Glutamatergic neuron (in vitro differentiated cells): ENCODE results near the gene APP. TPM values are rescaled to one million over a fixed set of nuclear protein-coding genes. Genes with fewer than 3 reads are reported as not detected.

ENCODE experiments used
- DNase-seq: peaks from one replicate; pipeline ENCODE4 v3.0.0; 2022
- H3K27ac Mint-ChIP-seq: one replicate; pipeline ENCODE4 v1.8.0; 2020; ENCODE audit warnings: mild to moderate bottlenecking, mixed read lengths, inconsistent platforms; ENCODE audit not compliant: unreplicated experiment
- H3K27me3 Mint-ChIP-seq: one replicate; pipeline ENCODE4 v1.8.0; 2020; ENCODE audit warnings: mild to moderate bottlenecking, moderate library complexity, mixed read lengths, inconsistent platforms; ENCODE audit not compliant: unreplicated experiment
- H3K36me3 Mint-ChIP-seq: one replicate; pipeline ENCODE4 v1.8.0; 2020; ENCODE audit warnings: mild to moderate bottlenecking, mixed read lengths, inconsistent platforms; ENCODE audit not compliant: unreplicated experiment
- H3K4me1 Mint-ChIP-seq: one replicate; pipeline ENCODE4 v1.8.0; 2020; ENCODE audit warnings: mild to moderate bottlenecking, low read depth, mixed read lengths, inconsistent platforms; ENCODE audit not compliant: unreplicated experiment
- H3K4me3 Mint-ChIP-seq: one replicate; pipeline ENCODE4 v1.8.0; 2020; ENCODE audit warnings: mild to moderate bottlenecking, mixed read lengths, inconsistent platforms; ENCODE audit not compliant: unreplicated experiment
- H3K9me3 Mint-ChIP-seq: one replicate; pipeline ENCODE4 v1.8.0; 2020; ENCODE audit warnings: mild to moderate bottlenecking, moderate library complexity, mixed read lengths, inconsistent platforms; ENCODE audit not compliant: unreplicated experiment
- total RNA-seq: library from RNA; stranded (reverse); fragmentation: NEBNext Ultra II Directional; extraction: Animal tissue kit (Norgen Biotek cat#: 25700); gene quantifications from one replicate; pipeline ENCODE4 v1.2.1, GENCODE V29; 2021; ENCODE audit not compliant: unreplicated experiment
- TF ChIP-seq, protein P1 (sequence below): fragments of 200-600 bp; sonication (generic); IDR thresholded peaks from one replicate; pipeline ENCODE4 v1.5.0; 2021; ENCODE audit not compliant: partially characterized antibody, unreplicated experiment

APP gene
- total RNA-seq, 1 donor from 2014 or later: 735 TPM

DNA sequence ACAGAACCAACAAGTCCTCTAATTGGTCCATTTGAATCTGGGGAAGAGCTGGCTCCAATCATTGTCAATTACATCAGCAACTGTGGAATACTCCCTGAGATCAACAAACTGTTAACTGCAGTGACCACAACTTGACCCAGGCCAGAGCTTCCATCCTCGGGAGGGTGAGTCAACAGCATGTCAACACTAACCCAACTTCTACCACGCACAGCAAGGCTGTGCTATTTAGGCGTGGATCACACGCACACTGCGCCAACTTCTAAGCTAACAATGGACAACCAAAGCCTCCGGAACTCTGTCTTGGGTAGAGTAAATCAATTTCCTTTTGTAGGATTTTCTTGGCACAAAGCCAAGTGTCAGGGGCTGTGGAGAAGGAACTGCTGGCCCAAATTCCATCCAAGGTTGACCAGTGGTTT lies 30.4 kb downstream of the APP start:
- H3K36me3 Mint-ChIP-seq: no peaks in the 10 kb centered on the region
- H3K27ac Mint-ChIP-seq: no peak overlapping the region
- peaks cover 9% of the 10 kb centered on the region for H3K4me1 Mint-ChIP-seq
- H3K9me3 Mint-ChIP-seq: peaks cover 3% of the 10 kb centered on the region
- TF ChIP-seq, protein P1, sequence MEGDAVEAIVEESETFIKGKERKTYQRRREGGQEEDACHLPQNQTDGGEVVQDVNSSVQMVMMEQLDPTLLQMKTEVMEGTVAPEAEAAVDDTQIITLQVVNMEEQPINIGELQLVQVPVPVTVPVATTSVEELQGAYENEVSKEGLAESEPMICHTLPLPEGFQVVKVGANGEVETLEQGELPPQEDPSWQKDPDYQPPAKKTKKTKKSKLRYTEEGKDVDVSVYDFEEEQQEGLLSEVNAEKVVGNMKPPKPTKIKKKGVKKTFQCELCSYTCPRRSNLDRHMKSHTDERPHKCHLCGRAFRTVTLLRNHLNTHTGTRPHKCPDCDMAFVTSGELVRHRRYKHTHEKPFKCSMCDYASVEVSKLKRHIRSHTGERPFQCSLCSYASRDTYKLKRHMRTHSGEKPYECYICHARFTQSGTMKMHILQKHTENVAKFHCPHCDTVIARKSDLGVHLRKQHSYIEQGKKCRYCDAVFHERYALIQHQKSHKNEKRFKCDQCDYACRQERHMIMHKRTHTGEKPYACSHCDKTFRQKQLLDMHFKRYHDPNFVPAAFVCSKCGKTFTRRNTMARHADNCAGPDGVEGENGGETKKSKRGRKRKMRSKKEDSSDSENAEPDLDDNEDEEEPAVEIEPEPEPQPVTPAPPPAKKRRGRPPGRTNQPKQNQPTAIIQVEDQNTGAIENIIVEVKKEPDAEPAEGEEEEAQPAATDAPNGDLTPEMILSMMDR: no peak
- H3K4me3 Mint-ChIP-seq: no peak overlapping the region
- no peak for DNase-seq
- H3K27me3 Mint-ChIP-seq: peaks cover 1% of the 10 kb centered on the region

- Mint-ChIP-seq H3K27me3 (peaks cover 1% of the 10 kb centered on the region), H3K9me3 (peaks cover 3% of the 10 kb centered on the region), H3K4me1 (peaks cover 5% of the 10 kb centered on the region), H3K4me3 (no peak overlapping the region), H3K27ac (peak overlapping the region; percentile 28), H3K36me3 (no peaks in the 10 kb centered on the region)
- no peak for DNase-seq
- TF ChIP-seq, protein P1: no peak
These were observed 31.8 kb downstream of the APP start for GRCh38 chr21:26138615-26139257.

DNA sequence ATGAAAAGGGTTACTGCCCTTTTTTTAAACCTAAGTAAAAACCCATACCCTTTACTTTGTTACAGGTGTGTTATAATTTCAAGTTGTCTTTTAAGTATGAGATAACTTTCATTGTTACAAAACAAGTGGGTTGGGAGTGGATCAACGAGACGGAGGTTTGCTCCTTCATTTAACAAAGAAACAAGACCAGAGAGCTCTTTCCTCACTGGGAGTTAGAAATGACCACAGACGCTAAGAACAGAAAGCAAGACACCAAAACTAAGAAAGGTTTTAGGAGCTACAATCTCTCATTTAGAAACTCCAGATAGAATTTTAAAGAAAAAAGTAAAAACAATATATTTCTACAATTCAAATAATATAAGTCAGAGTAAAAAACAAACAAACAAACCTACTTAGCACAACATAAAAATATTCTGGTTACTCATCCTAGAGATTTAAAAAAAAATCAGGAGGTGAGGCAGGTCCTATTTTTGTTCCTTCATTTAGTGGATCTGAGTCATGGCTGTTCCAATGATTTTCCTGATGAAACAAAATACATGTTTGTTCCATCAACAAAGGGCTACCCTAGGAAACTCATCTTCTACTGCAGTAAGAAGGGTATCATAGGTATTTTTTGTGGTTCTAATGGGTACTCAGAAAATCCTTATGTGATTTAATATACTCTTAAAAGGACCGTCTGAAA lies 33.0 kb downstream of the APP start:
- Mint-ChIP-seq H3K9me3 (peaks cover 2% of the 10 kb centered on the region), H3K36me3 (no peaks in the 10 kb centered on the region), H3K4me1 (peaks cover 8% of the 10 kb centered on the region), H3K27ac (no peak overlapping the region), H3K4me3 (no peak overlapping the region), H3K27me3 (peaks cover 1% of the 10 kb centered on the region)
- DNase-seq: no peak
- TF ChIP-seq, protein P1: no peak

GRCh38 chr21:26136671-26137070 lies 33.9 kb downstream of the APP start:
- Mint-ChIP-seq H3K9me3 (peaks cover 2% of the 10 kb centered on the region), H3K27me3 (peaks cover 1% of the 10 kb centered on the region), H3K27ac (no peak overlapping the region), H3K36me3 (no peaks in the 10 kb centered on the region), H3K4me1 (peaks cover 13% of the 10 kb centered on the region), H3K4me3 (no peak overlapping the region)
- TF ChIP-seq, protein P1: no peak
- no peak for DNase-seq

DNA sequence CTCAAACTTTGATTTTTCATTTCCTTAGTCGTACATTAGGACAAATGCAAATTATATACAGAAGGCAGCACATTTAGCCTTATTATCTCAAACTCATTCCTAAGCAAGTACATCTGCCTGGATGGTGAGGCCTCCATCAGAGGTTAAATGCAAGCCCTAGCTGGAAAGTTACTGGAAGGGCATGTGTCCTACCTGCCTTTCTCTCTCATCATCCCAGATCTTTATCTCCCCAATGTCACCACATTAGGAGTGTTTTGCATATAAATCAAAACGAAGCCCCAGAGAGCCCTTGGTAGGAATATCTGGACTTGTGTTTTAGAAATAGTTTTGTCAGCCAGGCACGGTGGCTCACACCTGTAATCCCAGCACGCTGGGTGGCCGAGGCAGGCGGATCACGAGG lies 35.0 kb downstream of the APP start:
- peaks cover 2% of the 10 kb centered on the region for H3K9me3 Mint-ChIP-seq
- H3K27ac Mint-ChIP-seq: no peak overlapping the region
- H3K27me3 Mint-ChIP-seq: peaks cover 1% of the 10 kb centered on the region
- no peak overlapping the region for H3K4me3 Mint-ChIP-seq
- H3K4me1 Mint-ChIP-seq: peaks cover 13% of the 10 kb centered on the region
- TF ChIP-seq, protein P1: no peak
- DNase-seq: no peak
- H3K36me3 Mint-ChIP-seq: no peaks in the 10 kb centered on the region
